Measurements from ENCODE around the gene GPR50.
A peak's percentile ranks its signal among the peaks of the same experiment; 100 is the strongest.

The GPR50 gene

DNA sequence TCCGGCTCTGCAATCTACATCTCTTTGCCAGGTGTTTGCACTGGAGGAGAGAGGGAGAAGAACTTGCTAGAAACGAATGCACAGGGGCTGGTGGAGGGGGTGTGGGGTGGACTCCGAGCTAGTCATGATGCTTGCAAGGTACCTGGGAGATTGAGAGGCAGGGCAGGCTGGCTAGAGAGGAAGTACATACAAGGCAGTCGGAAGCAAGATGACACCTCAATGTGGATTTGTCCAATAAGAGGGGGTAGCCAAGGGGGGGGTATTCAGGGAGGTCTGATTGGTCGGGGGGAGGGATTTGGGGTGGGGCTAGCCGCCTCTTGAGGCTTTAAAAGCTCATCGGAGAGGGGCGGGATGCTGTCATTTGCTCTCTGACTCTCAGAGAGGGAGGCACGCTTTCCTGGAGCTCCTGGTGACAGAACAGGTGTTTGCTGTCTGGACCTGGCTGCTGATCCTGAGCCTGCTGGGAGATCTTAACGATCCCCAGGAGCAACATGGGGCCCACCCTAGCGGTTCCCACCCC lies at the start of gene GPR50:
TSS of gene GPR50 (plus strand) at position 354 of the 520 bp plus-strand sequence. CDS start at position 492, 138 bp downstream.
- no peaks in the 10 kb centered on the region for H3K36me3 ChIP-seq
- H3K9me3 ChIP-seq: no peaks in the 10 kb centered on the region
- no peaks in the 10 kb centered on the region for H3K4me1 ChIP-seq (ENCODE audit: control insufficient read depth in 1 of 2, insufficient read depth in 1 of 2, low read depth in 1 of 2, low read length in 1 of 2)
- H3K27me3 ChIP-seq: peaks cover 82% of the 10 kb centered on the region
- no peak within 1 kb of the TSS for H3K27ac ChIP-seq
- H3K4me3 ChIP-seq (ENCODE audit: low read depth in 1 of 2, low read length in 1 of 2): no peak within 1 kb of the TSS
- TF ChIP-seq, protein P1, sequence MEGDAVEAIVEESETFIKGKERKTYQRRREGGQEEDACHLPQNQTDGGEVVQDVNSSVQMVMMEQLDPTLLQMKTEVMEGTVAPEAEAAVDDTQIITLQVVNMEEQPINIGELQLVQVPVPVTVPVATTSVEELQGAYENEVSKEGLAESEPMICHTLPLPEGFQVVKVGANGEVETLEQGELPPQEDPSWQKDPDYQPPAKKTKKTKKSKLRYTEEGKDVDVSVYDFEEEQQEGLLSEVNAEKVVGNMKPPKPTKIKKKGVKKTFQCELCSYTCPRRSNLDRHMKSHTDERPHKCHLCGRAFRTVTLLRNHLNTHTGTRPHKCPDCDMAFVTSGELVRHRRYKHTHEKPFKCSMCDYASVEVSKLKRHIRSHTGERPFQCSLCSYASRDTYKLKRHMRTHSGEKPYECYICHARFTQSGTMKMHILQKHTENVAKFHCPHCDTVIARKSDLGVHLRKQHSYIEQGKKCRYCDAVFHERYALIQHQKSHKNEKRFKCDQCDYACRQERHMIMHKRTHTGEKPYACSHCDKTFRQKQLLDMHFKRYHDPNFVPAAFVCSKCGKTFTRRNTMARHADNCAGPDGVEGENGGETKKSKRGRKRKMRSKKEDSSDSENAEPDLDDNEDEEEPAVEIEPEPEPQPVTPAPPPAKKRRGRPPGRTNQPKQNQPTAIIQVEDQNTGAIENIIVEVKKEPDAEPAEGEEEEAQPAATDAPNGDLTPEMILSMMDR (IDR thresholded peaks at IDR 0.05): no peak

DNA sequence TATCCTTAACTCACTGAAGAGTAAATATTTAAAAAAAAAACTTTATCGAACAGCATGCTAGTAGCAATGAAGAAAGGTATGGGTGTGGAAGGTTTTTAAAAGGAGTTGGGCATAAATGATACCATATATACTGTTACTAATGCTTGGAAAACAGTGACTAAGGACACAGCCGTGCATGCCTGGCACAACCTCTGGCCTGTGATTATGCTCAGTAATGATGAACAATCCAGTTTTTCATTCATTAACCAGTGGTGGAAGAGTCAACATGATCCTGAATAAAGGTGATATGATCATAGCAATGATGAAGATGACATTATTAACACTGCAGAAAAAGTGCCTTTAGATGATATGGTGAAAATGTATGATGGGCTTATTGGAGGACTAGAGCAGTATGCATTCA lies 43.9 kb upstream of the GPR50 start:
- no peaks in the 10 kb centered on the region for H3K36me3 ChIP-seq
- TF ChIP-seq, protein P1 (IDR thresholded peaks at IDR 0.05): no peak
- H3K4me3 ChIP-seq (ENCODE audit: low read depth in 1 of 2, low read length in 1 of 2): no peak overlapping the region
- H3K9me3 ChIP-seq: no peaks in the 10 kb centered on the region
- H3K4me1 ChIP-seq (ENCODE audit: control insufficient read depth in 1 of 2, insufficient read depth in 1 of 2, low read depth in 1 of 2, low read length in 1 of 2): no peaks in the 10 kb centered on the region
- H3K27ac ChIP-seq: no peak overlapping the region
- no peaks in the 10 kb centered on the region for H3K27me3 ChIP-seq

DNA sequence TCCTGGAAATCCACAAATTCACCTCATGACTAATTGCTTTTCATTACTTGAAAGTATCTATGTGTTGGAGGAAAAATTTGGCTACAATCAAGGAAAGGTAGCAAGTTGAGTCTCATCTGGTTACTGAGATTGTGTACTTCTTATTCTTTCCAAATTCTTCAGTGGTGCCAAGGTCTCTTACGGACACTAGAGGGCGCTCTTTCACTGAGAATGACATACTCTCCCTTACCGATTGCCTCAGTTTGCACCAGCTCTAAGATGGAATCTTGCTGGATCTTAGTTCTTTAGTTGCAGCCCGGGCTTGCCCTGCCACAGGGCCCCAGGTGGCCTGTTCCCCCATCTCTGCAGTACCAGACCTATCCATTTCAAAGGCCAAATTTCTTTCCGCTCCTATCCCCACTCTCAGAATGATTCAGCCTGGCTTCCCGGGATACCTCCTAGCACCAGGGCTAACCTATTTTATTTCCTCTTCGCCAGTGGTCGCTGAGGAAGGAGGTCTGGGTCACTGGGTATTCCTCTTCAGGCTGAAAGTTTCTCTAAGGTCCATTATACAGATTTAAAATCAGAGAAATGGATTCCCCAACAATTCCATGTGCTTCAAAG lies 24.6 kb upstream of the GPR50 start:
- H3K9me3 ChIP-seq: no peaks in the 10 kb centered on the region
- no peaks in the 10 kb centered on the region for H3K36me3 ChIP-seq
- H3K4me3 ChIP-seq (ENCODE audit: low read depth in 1 of 2, low read length in 1 of 2): no peak overlapping the region
- H3K27ac ChIP-seq: no peak overlapping the region
- H3K27me3 ChIP-seq: no peaks in the 10 kb centered on the region
- no peaks in the 10 kb centered on the region for H3K4me1 ChIP-seq (ENCODE audit: control insufficient read depth in 1 of 2, insufficient read depth in 1 of 2, low read depth in 1 of 2, low read length in 1 of 2)
- TF ChIP-seq, protein P1 (IDR thresholded peaks at IDR 0.05): peak; percentile 48

DNA sequence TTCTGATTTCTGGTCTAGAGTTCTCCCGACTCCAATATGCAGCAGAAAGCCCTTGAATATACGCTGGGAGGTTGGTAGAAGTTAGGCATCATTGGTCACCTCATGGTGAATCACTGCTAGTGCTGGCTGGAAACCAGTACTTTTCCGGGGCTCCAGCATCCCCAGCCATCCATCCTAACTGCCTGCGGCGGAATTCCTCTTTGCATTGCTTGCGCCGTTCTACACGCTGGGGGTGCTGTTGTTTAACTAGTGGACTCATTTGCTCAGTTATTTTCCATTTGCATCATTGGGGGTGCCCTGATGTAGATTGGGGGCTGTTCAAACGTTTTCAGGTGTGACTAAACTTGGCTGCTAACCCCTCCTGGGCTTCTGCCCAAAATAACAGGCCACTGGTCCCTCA lies 23.3 kb upstream of the GPR50 start:
- Histone ChIP-seq H3K4me3 (ENCODE audit: low read depth in 1 of 2, low read length in 1 of 2) (no peak overlapping the region), H3K36me3 (no peaks in the 10 kb centered on the region), H3K9me3 (no peaks in the 10 kb centered on the region), H3K27ac (no peak overlapping the region), H3K4me1 (ENCODE audit: control insufficient read depth in 1 of 2, insufficient read depth in 1 of 2, low read depth in 1 of 2, low read length in 1 of 2) (no peaks in the 10 kb centered on the region), H3K27me3 (no peaks in the 10 kb centered on the region)
- TF ChIP-seq, protein P1 (IDR thresholded peaks at IDR 0.05): no peak

DNA sequence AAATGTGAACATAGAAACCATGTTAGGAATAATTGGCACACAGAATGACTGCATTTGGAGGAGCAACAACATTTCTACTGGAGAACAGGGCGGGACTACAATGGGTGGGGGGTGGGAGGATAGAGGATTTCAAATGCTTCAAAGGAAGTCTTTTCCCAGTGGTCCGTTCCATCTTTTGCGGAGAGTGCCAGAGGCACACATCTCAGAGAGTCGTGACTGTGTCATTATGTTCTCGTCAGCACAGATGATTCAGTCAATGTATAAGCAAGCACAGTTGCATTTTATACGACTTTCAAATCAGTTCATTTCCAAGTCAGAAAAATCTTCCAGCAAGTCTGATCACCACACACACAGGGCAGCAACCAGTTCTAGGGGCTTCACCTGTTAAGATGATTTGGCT lies 22.7 kb upstream of the GPR50 start:
- H3K4me3 ChIP-seq (ENCODE audit: low read depth in 1 of 2, low read length in 1 of 2): no peak overlapping the region
- no peaks in the 10 kb centered on the region for H3K27me3 ChIP-seq

More for the DNA sequence above, 22.7 kb upstream of the GPR50 start:
- H3K36me3 ChIP-seq: no peaks in the 10 kb centered on the region
- H3K4me1 ChIP-seq (ENCODE audit: control insufficient read depth in 1 of 2, insufficient read depth in 1 of 2, low read depth in 1 of 2, low read length in 1 of 2): no peaks in the 10 kb centered on the region
- TF ChIP-seq, protein P1 (IDR thresholded peaks at IDR 0.05): no peak
- no peaks in the 10 kb centered on the region for H3K9me3 ChIP-seq
- H3K27ac ChIP-seq: no peak overlapping the region
